Ectodermal cell (in vitro differentiated cells): ENCODE results near the gene PTGDS.

Source experiments
- H3K27ac ChIP-seq: 2 replicates; pipeline ENCODE4 v1.7.0; 2013; ENCODE audit warnings: mild to moderate bottlenecking, low read depth, low read length; ENCODE audit not compliant: insufficient read depth, poor library complexity, severe bottlenecking
- H3K27me3 ChIP-seq: 2 replicates; pipeline ENCODE4 v1.7.0; 2013; ENCODE audit warnings: mild to moderate bottlenecking, low read length; ENCODE audit not compliant: insufficient read depth, control insufficient read depth, poor library complexity, severe bottlenecking
- H3K36me3 ChIP-seq: one replicate; pipeline ENCODE4 v1.7.0; 2013; ENCODE audit warnings: low read length; ENCODE audit not compliant: control insufficient read depth, insufficient read depth
- H3K4me1 ChIP-seq: one replicate; pipeline ENCODE4 v1.7.0; 2013; ENCODE audit warnings: low read length; ENCODE audit not compliant: control insufficient read depth, insufficient read depth
- H3K4me3 ChIP-seq: 2 replicates; pipeline ENCODE4 v1.7.0; 2013; ENCODE audit warnings: low read depth, low read length, control low read depth; ENCODE audit not compliant: insufficient read depth
- H3K9me3 ChIP-seq: 2 replicates; pipeline ENCODE4 v1.7.0; 2013; ENCODE audit warnings: mild to moderate bottlenecking, low read length, moderate library complexity; ENCODE audit not compliant: control insufficient read depth
- WGBS, 2 experiments: methylation state at CpG; one replicate each; pipeline ENCODE4 v1.1.7; 2013; ENCODE audit warnings: missing lambda C conversion rate in 2 of 2; 5-methylcytosine and 5-hydroxymethylcytosine counted together

Gene PTGDS

DNA sequence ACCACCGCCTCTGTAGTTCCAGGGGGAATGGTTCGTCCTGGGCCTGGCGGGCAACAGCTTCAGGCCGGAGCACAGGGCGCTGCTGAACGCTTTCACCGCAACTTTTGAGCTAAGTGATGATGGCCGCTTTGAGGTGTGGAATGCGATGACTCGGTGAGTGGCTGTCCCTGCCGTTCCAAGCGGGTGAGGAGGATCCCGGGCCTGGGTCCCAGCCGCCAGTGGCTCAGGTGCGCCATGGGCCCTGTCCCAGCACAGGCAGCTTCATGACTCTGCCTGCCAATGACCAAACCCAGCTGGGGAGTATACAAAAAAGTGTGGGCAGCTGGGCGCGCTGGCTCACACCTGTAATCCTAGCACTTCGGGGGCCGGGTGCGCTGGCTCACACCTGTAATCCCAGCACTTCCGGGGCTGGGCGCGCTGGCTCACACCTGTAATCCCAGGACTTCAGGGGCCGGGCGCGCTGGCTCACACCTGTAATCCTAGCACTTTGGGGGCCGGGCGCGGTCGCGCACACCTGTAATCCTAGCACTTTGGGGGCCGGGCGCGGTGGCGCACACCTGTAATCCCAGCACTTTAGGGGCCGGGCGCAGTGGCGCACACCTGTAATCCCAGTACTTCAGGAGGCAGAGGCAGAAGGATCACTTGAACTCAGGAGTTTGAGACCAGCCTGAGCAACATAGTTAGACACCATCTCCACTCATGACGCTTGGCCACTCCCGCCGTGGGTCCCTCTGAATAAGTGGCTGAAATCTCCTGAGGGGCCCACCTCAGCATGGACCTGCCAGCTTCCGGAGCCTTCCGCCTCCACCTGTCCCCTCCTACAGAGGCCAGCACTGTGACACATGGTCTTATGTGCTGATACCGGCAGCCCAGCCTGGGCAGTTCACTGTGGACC, 24.2 kb upstream of the PTGDS start:
- Histone ChIP-seq H3K27me3 (no peaks in the 10 kb centered on the region), H3K9me3 (no peaks in the 10 kb centered on the region), H3K36me3 (no peaks in the 10 kb centered on the region), H3K4me3 (no peak overlapping the region), H3K27ac (no peak overlapping the region), H3K4me1 (peaks cover 9% of the 10 kb centered on the region)
- 92% methylated on average over 44 of the region's 44 CpGs for WGBS, 2 experiments

DNA sequence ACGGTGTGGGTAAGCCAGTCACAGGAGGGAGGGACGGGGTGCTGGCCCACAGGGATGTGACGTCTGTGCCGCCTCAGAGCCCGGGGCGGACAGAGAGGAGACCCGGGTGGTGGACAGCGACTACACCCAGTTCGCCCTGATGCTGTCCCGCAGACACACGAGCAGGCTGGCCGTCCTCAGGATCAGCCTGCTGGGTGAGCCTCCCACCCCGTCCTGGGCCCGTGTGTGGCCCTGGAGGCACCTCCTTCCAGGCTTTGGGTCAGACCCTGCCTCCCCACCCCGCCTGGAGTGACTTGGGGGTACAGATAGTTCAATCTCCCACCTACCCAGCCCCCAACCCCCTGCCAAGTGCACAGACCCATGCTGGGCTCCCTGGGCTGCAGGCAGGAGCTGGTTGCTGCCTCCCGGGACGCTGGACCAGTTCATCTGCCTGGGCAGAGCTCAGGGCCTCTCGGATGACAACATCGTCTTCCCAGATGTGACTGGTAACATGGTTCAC, 23.5 kb upstream of the PTGDS start:
- no peaks in the 10 kb centered on the region for H3K27me3 ChIP-seq
- peaks cover 9% of the 10 kb centered on the region for H3K4me1 ChIP-seq
- 88 to 91% methylated on average over 19 of the region's 19 CpGs for WGBS, 2 experiments
- H3K27ac ChIP-seq: no peak overlapping the region
- no peaks in the 10 kb centered on the region for H3K9me3 ChIP-seq
- H3K4me3 ChIP-seq: no peak overlapping the region
- no peaks in the 10 kb centered on the region for H3K36me3 ChIP-seq

DNA sequence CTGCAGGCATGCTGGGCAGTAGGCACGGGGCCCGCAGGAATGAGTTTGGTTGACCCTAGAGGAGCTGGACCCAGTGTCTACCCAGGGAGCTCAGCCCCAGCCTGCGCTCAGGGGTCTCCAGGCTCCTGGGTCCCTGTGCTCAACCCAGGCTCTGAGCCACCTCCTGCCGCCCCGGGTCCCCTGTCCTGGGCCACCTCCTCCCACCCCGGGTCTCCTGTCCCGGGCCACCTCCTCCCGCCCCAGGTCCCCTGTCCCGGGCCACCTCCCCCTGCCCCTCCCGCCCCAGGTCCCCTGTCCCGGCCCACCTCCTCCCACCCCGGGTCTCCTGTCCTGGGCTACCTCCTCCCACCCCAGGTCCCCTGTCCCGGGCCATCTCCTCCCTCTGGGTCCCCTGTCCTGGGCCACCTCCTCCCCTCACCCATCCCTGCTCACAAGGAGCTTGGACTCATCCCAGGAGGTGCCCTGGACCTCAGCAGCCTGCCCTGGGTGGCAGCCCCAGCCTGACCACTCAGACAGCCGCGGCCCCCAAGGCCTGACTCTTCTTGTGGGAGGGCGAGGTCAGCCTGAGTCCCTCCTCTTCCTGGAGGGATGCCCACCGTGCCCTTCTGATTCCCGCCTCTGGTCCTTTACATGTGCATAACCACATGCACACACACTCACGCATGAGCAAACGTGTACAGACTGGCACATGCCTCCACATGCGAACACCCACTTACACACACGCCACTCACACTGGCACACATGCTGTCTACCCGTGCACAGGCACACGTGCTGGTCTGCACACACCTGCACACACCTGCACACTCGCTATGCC, 22.8 kb upstream of the PTGDS start:
- Histone ChIP-seq H3K9me3 (no peaks in the 10 kb centered on the region), H3K27me3 (no peaks in the 10 kb centered on the region), H3K27ac (no peak overlapping the region), H3K4me1 (peaks cover 9% of the 10 kb centered on the region), H3K4me3 (no peak overlapping the region), H3K36me3 (no peaks in the 10 kb centered on the region)
- WGBS, 2 experiments: 90% methylated on average over 24 to 25 of the region's 25 CpGs

DNA sequence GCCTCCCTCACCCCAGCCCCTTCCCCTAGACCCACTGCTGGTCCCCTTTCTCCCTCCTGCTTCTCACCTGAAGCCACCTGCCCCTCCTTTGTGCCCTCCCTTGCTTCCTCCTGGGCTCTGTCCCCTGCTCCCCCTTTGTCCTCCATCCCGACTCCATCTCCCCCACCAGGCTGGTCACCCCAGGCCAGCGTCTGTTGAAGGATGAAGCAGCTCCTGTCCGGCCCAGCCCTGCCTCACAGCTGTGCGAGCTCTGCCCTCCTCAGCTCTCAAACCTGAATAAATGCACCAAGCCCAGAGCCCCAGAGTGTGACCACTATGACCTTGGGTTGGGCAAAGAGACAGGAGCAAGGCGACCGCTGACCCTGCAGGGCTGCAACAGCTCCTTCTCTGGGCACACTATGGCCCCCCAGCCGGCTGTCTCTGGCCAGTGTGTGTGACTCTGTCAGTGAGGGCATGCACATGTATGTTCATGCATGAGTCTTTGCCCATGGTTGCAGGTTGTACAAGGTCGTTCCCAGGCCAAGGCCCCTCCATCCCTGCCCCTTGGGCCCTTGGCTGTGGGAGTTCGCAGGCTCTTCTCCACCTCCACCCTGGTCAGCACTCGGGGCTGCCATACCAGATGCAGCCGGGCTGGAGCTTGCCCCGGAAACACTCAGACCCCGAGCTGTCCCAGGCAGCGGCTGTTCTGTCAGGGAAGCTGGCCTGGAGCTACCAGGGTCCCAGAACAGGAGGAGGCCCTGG, 21.9 kb upstream of the PTGDS start:
- Histone ChIP-seq H3K4me1 (peaks cover 10% of the 10 kb centered on the region), H3K27ac (no peak overlapping the region), H3K36me3 (no peaks in the 10 kb centered on the region), H3K4me3 (no peak overlapping the region), H3K27me3 (no peaks in the 10 kb centered on the region), H3K9me3 (no peaks in the 10 kb centered on the region)
- 87 to 90% methylated on average over 14 of the region's 14 CpGs for WGBS, 2 experiments

DNA sequence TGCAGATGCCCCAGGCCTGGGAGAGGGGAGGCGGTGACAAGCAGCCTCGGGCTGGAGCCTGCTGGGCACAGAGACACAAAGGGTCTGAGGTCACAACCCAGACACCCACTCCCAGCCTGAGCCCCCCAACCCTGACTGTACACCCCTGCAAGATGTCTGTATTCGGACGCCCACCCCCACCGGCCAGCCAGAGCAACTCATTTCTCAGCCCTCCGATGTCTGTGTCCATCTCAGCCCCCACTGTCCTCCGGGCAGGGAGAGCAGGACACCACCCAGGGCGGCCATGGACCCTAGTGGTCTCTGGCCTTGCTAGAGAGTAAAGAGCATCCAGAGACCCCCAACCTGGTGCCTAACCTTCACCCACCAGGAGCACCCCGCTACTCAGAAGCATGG, 21.4 kb upstream of the PTGDS start:
- Histone ChIP-seq H3K9me3 (no peaks in the 10 kb centered on the region), H3K36me3 (no peaks in the 10 kb centered on the region), H3K4me3 (no peak overlapping the region), H3K27me3 (no peaks in the 10 kb centered on the region), H3K4me1 (peaks cover 9% of the 10 kb centered on the region), H3K27ac (no peak overlapping the region)
- 91 to 94% methylated on average over 9 of the region's 9 CpGs for WGBS, 2 experiments

DNA sequence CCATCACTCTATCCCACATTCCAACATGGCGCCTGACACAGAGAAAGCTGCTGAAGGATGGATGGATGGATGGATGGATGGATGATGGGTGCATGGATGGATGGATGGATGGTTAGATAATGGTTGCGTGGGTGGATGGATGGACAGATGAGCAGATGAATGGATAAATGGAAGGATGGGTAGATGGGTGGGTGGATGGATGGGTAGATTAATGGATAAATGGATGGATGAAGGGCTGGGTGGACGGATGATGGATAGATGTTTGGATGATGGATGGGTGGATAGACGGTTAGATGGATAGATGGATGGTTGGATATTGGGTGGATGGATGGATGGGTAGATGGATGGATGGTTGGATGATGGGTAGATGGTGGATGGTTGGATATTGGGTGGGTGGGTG, 20.7 kb upstream of the PTGDS start:
- Histone ChIP-seq H3K4me1 (peaks cover 5% of the 10 kb centered on the region), H3K36me3 (no peaks in the 10 kb centered on the region), H3K27me3 (no peaks in the 10 kb centered on the region), H3K27ac (no peak overlapping the region), H3K9me3 (no peaks in the 10 kb centered on the region), H3K4me3 (no peak overlapping the region)
- WGBS, 2 experiments: 92 to 93% methylated on average over 4 of the region's 4 CpGs

DNA sequence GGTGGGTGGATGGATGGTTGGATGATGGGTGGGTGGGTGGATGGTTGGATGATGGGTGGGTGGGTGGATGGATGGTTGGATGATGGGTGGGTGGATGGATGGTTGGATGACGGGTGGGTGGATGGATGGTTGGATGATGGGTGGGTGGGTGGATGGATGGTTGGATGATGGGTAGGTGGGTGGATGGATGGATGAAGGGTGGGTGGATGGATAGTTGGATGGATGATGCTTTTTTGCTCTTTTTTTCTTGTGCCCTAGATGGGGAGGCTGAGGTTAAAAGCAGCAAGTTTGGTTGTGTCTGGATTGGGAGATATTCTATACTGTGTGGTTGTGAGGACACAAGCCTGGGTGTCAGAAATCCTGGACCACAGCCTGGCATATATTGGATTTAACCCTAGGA, 19.8 kb upstream of the PTGDS start:
- Histone ChIP-seq H3K27me3 (no peaks in the 10 kb centered on the region), H3K27ac (no peak overlapping the region), H3K36me3 (no peaks in the 10 kb centered on the region), H3K4me1 (peaks cover 3% of the 10 kb centered on the region), H3K9me3 (no peaks in the 10 kb centered on the region), H3K4me3 (no peak overlapping the region)
- WGBS, 2 experiments: 96 to 100% methylated on average over 1 of the region's 1 CpG

DNA sequence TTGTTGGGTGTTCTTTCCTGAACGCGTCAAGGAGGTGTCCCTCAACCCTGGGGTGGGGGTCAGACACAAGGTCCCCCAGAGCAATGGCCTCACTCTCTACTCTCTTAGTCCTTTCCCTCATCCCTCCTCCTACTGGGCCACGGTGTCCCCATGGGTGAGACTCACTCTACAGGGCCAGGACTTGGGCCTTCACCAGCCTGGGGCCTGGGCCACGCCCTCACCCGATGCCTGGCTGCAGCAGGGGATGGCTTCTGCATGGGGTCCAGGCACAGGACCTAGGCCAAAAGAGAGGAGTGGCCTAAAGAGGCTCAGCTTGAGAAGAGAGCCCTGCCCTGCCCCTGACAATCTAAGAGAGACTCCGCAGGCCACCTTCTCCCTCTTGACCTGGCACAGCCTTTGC, 19.4 kb upstream of the PTGDS start:
- no peaks in the 10 kb centered on the region for H3K36me3 ChIP-seq
- no peak overlapping the region for H3K4me3 ChIP-seq
- H3K4me1 ChIP-seq: peaks cover 3% of the 10 kb centered on the region
- H3K9me3 ChIP-seq: no peaks in the 10 kb centered on the region
- WGBS, 2 experiments: 91% methylated on average over 6 of the region's 6 CpGs
- H3K27ac ChIP-seq: no peak overlapping the region
- H3K27me3 ChIP-seq: no peaks in the 10 kb centered on the region

DNA sequence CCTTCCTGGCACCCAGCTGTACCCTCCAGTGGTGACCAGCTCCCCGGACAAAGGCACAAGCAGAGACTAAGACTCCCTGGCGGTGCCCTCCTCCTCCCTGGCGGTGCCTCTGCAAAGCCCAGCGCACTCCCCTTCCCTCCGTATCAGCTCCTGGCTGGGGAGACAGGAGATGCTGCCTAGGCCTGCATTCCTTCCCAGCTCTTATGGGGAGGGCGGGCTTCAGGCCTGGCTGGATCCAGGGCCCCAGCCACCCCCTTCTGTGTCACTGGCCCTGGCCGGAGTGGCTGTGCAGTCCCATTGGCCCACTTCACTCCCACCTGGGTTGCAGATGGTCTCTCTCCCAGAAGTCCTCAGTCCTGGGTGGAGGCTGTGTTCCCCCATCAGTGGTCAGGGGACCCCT, 18.8 kb upstream of the PTGDS start:
- Histone ChIP-seq H3K36me3 (no peaks in the 10 kb centered on the region), H3K4me1 (peaks cover 3% of the 10 kb centered on the region), H3K27ac (no peak overlapping the region), H3K27me3 (no peaks in the 10 kb centered on the region), H3K4me3 (no peak overlapping the region), H3K9me3 (no peaks in the 10 kb centered on the region)
- WGBS, 2 experiments: 87 to 89% methylated on average over 7 of the region's 7 CpGs
